NCI-H69 (cell line): ENCODE data around the gene PIPOX.

Source experiments
- DNase-seq: peaks from one replicate; lab custom pipeline; 2025; lab: John Stamatoyannopoulos, UW

Gene PIPOX, protein sequence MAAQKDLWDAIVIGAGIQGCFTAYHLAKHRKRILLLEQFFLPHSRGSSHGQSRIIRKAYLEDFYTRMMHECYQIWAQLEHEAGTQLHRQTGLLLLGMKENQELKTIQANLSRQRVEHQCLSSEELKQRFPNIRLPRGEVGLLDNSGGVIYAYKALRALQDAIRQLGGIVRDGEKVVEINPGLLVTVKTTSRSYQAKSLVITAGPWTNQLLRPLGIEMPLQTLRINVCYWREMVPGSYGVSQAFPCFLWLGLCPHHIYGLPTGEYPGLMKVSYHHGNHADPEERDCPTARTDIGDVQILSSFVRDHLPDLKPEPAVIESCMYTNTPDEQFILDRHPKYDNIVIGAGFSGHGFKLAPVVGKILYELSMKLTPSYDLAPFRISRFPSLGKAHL

DNA sequence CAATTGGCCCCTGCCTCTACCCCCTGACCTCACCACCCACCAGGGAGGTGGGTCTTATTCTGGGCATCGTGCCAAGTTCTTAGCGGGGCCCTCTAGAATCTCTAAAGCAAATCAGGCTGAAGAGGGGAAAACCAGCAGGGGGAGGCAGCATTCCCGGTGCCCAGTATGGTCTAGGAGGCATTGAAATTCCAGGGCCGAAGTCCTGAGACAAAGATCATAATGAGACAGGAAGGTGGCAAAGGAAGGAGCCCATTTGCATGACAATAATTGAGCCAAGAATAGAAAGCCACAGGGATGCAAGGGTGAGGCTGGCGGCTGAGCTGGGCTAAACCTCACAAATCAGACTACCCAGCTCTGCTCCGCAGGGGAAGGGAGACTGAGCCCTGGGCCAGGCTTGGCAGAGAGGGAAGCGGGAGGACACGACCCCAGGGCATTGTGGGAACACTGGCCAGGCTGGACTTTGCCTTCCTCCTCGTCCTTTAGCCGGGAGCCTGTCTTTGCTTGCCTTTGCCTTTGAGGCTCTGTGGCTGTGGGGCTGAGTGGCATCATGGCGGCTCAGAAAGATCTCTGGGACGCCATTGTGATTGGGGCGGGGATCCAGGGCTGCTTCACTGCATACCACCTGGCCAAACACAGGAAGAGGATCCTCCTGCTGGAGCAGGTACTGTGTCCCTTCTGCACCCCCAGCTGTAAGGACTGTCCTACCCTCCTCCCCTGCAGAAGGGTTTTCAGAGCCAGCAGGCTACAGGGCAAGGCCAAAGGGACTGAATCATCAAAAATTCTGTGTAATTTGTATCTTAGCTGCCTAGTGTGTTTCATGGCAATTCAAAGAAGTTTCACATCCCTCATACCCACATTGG is at the start of gene PIPOX:
PIPOX (plus strand) TSS at position 463 of the 860 bp plus-strand sequence; CDS start at position 548, 85 bp downstream.
- peak; percentile 99 for DNase-seq

DNA sequence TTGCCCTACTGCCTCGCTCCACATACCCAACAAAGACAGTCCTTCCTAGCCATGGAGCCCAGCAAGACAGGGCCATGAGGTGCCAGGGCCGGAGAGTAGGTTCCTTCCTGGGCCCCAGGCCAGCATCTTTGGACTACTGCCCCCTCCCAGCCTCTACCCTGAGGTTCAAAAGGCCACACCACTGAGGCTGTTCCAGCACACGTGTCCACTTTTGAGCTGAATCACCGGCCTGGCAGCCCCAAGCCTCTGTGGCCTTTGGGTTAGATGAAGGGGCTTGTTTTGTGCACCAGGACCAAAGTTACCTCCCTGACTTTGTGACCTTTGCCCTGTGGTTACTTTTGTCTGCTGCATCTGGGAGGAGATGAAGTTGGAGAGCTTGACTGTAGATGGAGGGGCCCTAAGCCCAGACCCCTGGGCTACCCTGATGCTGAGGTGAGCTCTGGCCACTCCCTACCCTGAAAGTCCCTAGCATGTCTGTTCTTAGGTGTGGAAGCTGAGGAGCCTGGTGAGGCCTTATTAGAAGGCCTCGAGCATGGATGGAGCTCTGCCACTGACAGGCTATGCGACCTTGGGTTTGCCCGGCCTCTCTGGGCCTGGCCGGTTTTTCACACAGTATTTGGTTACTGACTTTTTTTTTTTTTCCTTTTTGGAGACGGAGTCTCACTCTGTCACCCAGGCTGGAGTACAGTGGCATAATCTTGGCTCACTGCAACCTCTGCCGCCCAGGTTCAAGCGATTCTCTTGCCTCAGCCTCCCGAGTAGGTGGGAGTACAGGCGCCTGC is 49.1 kb upstream of the PIPOX start:
- DNase-seq: no peak

DNA sequence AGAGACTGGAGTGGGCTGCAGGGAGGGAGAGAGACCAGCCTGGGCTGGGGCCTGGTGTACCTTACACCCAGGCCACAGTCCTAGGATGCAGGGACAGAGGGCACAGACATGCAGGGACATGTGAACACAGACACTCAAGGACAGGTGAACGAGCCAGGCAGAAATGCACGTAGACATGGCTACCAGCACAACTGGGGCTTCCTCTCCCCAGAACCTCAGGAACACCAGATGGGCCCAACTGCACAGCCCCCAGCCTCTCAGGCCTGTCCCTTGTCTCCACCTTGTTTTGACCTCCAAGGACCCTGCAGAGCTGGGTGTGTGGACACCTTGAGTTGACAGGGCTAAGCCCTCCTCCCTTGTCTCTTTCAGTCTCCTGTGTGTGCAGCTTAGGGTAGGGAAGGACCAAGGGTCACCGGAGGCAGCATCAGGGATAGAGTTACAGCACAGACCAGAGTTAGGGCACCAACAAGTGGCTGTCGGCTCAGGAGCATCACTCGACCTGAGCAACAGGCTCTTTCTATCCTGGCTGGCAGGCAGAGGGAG is 46.3 kb upstream of the PIPOX start:
- DNase-seq: peak; percentile 31

DNA sequence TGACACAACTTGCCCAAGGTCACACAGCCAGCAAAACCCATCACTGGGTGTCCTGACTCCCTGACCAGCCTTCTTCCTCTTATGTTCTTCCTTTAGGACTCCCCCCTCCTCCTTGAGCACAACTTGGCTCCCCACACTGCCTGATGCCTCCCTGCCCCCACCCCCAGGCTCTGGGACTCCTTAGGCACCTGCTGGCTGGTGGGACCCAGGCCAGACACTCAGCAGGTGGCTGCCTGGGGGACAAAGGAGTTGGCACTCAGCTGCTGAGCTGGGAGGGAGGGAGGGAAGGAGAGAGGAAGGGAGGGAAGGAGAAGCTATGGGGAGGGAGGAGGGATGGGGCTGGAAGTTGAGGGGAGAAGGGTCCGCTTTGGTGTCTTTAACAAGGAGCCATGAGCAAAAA is 45.1 kb upstream of the PIPOX start:
- peak; percentile 92 for DNase-seq

DNA sequence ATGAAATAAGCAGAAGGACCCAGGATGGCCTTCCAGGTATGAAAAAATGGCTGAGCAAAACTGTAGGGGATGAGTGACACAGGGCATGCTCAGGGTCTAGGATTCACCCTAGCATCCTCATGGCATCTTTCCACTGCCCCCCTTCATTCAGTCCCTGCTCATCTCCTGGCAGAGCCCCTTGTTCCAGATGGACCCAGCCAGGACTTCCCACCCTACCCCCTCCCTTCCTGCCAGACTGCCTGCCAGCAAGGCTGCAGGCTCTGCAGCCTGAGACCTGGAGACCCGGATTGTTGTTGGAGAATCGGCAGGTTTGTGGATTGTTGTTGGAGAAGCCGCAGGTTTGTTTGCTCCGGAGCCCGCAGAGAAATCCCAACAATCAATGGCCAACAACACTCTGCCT is 43.7 kb upstream of the PIPOX start:
- peak; percentile 72 for DNase-seq

DNA sequence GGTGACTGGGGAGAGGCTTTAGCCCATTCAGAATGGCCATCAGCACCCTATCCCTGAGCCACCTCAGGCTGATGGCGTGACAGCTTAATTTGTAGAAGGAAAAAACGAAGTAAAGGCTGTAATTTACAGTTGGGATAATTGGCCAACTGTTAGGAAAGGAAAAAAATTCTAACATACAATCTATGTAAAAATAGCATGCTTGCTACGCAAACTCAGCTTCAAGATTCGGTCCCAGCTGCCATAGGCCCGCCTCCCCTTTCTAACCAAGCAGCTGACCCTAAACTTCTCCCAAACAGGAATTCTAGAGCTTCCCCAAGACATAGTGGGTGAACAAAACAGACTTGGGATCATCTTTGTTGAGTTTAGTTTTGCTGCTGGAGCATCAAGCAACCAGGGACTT is 42.0 kb upstream of the PIPOX start:
- no peak for DNase-seq

DNA sequence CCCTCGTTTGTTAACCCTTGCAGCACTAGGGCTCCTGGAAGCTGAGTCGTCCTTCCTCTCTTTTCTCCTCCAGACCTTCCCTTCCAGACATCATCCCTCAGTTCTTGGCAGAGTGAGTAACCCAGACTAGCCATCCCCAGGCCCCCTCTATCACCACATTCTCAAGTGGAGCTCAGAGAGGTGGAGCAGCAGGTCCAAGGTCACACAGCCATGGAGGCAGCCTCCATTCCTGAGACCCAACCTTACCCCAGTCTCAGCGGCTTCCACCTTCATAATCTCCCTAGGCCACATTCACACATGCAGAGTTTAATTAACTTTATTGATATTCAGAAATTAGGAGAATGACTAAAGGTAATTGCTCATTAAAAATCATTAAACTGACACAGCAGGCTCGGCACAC is 40.1 kb upstream of the PIPOX start:
- DNase-seq: no peak

DNA sequence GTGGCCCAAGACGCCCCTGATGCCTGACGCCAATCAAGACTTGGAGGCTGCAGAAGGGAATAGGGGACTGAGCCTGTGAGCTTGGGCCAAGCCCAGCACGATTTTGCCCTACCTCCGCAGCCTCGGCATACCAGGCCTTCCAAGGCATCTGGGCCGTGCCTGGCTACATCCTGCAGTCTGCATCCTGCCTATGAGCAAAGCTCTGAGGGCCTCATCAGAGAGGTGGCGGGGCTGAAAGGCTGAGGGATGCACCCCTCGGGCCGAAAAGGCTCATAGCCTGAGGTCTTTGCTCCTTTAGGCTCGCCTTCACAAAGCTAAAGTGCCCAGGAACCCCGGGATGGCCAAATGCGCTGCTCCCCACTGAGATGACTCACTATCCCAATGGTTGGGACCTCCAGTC is 39.7 kb upstream of the PIPOX start:
- DNase-seq: no peak

DNA sequence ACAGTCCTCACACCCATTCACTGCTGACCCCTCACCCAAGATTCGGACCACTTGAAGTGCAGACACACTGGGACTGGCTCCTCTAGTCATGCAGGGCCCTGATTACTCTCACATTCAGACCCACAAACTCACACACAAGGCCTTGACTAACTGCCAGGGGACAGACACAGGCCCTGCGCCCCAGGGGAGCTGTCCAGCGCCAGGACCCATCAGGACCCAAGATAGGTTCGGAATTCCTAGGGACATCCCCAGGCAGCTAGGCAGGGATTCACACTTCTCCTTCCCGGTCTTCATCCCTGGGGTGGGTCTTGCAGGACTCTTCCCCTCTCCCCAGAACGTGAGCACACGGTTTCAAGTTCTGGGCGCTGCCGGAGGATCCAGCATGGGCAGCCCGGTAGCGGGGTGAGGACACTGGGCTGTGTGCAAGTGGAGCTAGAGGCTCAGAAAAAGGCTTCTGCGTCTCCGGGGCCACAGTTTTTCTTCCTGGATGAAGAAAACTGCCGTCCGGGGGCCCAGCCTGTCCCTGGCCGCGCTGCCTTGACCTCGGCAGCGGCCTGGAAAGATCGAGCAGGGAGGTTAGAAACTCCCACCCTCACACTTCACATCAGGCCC is 38.8 kb upstream of the PIPOX start:
- peak; percentile 56 for DNase-seq

DNA sequence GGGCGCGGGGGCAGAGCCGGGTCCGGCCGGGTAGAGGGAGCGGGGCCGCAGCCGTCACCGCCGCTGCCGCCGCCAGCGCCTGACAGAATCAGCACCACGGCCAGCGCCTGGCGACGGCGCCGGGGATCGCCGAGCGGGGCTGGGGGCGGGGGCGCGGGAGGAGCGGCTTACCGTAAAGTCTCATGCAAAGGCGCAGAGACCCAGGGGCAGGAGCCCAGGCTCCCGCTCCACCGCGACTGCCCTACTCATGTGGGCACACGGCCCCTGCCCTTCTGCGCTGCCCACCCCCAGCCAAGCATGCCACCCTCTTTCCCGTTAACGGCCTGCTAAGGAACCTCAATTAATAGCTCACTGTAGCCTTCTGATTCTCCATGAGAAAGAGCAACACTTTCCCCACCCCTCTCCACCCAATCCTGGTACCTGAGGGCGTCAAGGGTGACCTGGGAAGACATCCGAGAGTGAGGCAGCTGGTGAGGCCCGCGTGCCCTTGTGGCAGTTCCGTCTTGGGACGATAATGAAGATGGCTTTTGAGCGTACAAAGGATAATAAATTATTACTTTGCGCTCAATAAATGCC is 36.9 kb upstream of the PIPOX start, which contains the start of gene SEZ6:
SEZ6 (minus strand) TSS at position 98 of the 576 bp plus-strand sequence. CDS start 164 bp downstream, outside the sequence.
- DNase-seq: peak; percentile 94

DNA sequence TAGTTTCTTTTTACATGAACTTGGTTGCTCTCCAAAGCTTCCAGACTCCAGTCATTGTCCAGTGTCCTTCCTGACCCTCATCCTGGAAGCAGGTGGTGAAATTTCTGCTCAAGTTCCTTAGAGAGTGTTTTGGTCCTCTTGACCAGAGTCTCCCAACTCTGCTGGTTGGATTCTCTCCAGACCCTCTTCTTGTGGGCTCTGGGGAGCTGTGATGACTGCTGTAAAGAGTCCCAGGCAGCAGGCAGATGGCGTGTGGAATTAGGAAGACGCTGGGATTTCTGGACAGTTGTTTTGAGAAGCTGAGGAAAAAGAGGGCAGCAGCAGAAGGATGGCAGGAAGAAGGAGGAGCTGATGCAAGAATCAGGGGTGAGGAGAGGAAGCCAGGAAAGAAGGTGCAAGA is 35.5 kb upstream of the PIPOX start:
- peak; percentile 57 for DNase-seq

DNA sequence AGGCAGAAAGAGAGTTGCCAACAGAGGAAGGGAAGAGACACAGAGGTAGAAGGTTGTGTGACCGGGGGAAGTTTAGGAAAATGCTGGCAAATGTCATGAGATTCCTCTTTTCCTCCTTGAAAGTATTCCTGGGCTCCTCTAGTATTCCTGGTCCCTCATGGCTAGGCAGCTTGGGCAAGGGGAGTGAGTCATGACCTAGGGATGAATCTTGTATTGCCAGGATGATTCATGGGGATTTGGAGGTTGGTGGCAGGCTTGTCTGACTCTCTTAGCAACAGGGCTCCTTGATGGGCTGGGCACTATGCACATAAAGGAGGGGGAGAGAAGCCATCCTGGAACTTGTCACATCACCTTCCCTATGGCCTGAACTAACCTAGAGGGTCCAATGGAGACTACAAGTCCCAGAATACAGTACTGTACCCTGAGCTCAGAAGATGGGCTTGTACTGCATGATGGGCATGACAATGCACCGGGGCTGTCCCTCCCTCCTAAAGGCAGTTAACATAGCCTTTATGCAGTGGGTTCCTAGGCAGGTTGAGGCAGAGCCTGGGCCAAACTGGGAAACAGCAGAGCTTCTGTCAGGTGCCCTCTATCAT is 35.0 kb upstream of the PIPOX start:
- DNase-seq: peak; percentile 83

DNA sequence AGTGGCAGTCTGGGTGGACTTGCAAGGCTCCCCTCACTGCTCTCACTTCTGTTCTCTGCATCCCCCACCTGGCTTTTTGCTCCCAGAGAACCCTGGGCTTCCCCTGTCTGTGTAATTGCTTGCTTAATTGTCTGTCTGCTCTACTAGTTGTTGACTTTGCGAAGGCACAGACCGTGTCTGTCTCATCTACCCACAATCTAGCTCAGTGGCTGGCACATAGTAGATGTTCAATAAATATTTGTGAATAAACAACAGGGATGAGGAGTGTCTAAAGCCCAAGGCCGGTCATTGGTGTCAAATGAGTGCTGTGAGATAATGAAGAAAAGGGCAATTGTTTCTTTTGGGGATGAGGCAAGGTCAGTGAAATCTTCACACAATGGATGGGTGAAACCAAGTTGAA is 34.4 kb upstream of the PIPOX start:
- DNase-seq: peak; percentile 84

DNA sequence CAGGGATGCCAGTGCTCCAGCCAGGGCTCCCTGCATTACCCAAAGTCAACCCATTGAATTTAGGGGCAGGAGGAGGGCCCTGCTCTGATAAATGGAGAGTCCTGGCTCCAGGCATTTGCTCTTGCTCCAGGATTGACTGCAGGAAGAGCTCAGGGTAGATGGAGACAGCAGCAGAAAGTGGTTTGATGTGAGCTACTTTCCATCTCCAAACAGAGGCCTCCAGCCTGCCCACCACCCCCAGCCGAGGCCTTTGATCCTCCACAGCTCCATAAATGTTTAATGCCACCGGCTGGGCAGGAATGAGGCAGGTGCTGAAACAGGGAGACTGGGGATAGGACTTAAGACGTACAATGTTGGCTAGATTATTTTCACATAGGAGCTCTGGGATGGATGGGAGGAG is 32.8 kb upstream of the PIPOX start:
- DNase-seq: peak; percentile 75

DNA sequence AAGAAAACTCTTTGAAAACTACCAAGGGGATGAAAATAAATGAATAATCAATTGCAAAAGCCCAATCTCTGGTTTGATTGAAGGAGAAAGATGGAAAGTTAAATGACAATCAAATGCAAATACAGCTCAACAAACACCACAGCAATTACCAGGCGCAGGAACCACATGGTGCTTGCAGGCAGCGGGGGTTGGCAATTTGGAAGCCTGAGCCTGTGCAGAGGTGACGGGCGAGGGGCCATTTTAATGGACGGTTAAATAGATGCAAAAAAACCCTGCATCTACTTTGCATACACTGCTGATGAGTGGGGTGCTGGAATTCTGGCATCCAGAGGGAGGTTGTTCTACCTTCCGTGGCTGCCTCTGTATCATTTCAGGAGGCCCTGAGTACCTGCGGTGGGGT is 32.4 kb upstream of the PIPOX start:
- DNase-seq: peak; percentile 90

DNA sequence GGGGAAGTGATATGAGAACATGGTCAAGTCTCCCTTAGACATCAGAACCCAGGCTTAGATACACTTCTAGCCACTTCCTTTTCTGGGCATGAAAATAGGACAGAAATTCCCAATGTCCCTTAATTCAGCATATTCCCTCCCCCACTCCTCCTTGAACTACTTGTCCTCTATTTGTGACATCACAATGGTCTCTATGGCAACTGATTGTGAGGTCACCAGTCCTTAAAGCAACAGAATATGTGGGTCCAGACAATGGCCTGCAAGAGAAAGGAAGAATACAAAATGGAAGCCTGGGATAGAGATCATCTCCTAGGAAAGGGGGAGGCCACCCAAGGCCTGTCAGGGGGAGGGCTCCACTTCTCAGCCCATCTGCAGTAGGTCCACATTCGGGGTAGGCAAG is 30.4 kb upstream of the PIPOX start:
- DNase-seq: peak; percentile 30

DNA sequence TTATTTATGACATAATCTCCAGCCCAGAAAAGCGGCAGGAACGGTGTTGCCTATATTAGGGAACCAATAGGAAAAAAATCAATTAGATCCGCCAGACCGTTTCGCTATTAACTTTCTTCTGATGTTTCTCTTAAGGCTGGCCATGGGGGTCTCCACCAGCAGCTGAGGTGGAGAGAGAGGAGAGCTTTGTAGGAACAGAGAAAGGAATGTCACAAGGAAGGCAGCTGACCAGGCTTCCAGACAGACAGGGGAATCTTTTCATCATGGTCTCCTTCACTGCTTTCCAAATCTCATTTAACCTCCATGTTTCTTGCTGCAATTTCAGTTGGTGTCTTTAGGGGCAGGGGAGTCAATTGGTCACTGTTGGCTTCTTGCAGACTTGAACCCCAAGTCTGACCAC is 28.2 kb upstream of the PIPOX start:
- no peak for DNase-seq

DNA sequence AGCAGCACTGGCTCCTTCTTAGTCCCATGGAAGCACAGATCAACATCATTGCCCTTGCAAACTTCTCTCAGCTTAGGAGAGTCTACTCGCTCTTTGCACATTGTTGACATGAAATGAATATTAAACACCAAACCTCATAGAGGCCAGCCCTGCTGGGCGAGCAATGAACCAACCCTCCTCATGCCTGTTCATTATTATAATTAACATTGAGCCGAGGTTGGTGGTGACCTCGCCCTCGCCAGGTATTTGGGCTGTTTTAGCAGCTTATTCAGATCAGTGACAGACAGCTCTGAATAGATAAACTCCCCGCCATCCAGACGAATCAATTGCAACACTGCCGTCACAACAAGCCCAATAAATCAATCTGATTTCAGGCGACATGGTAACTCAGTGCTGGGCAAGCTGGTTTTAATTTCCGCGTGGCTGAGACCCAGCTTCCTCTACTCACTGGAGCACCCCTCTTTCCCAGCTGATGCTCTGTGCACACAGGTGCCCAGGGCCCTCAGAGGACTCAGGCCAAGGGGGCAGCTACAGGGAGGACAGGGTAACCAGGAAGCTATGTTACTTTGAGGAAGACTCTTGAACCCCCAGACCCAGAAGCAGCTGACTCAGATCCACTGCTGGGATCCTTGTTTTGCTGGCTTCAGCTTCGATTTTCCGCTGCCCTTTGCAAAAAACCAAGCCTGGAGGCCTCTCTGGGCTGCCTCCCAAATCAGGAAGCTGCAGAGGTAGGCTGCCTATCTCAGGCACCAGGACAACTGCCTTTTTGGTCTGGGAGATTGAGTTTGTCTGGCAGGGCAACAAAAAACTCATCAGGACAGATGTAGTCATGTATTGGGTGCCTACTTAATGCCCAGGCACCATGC is 26.4 kb upstream of the PIPOX start:
- DNase-seq: no peak

DNA sequence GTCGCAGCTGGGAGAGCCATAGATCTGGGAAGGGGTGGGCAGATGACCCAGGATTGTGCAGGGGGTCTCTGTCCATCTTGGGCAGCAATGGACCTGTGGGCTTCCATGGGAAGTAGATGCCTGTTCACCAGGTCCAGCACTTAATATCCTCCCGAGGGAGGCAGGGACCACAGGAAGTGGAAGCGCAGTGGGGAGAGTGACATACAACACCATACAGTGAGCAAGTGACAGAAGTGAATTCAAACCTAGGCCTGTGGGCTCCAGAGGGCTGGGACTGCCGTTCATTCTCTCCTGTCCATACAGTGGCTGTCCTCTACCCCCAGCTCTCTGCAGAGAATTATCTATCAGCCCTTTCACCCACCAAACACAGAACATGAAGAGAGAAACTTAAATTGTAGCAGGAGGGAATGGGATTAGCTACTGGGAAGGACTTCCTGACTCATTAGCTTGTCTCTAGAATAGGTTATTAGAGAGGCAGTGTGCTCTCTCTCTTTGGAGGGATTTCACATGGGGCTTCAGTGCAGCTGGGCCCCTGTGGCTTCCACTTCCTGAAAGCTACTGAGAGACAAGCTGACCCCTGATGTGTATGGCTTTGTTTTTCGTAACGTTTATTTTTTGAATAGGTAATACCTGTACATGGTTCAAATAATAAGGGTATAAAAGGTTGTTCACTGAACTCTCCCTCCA is 24.0 kb upstream of the PIPOX start:
- DNase-seq: peak; percentile 91
